OCI-LY7 (cell line): ENCODE data around the gene ATL2. TPM values are rescaled to one million over a fixed set of nuclear protein-coding genes. Genes with fewer than 3 reads are reported as not detected.

Experiments
- BruUV-seq: library from RNA; stranded (reverse); fragments of 400-500 nt; replicated peaks from 2 replicates; lab custom pipeline; 2021; lab: Mats Ljungman, UMichigan
- CTCF ChIA-PET: fragments of 300-600 bp; sonication (Branson Sonifier 250); formaldehyde crosslinking; loops from one replicate; lab custom pipeline; 2022; ENCODE audit warnings: antibody characterized with exemption; ENCODE audit not compliant: unreplicated experiment; lab: Charles Lee
- POLR2A ChIA-PET: fragments of 300-600 bp; sonication (Branson Sonifier 250); formaldehyde crosslinking; loops from one replicate; lab custom pipeline; 2022; ENCODE audit warnings: antibody characterized with exemption; lab: Charles Lee
- DNase-seq: peaks from one replicate; pipeline ENCODE4 v3.0.0-alpha.2; 2015; ENCODE audit warnings: low spot score
- H2AFZ ChIP-seq: fragments of 200-600 bp; sonication (generic), shearing (Covaris generic); 2 replicates; pipeline ENCODE4 v1.6.1; 2014; ENCODE audit warnings: mild to moderate bottlenecking, antibody characterized with exemption, low read length, moderate library complexity
- H3K27ac ChIP-seq: fragments of 200-600 bp; sonication (generic); 2 replicates; pipeline ENCODE4 v1.5.1; 2014; ENCODE audit warnings: mixed run types, low read depth, mild to moderate bottlenecking, moderate library complexity, low read length, inconsistent platforms; ENCODE audit not compliant: poor library complexity, severe bottlenecking
- H3K36me3 ChIP-seq: fragments of 200-600 bp; sonication (generic); 2 replicates; pipeline ENCODE4 v1.6.1; 2014; ENCODE audit warnings: mild to moderate bottlenecking, antibody characterized with exemption, low read length, moderate library complexity, mixed read lengths; ENCODE audit not compliant: insufficient read depth
- H3K4me1 ChIP-seq: fragments of 200-600 bp; sonication (generic); 2 replicates; pipeline ENCODE4 v1.5.1; 2014; ENCODE audit warnings: mild to moderate bottlenecking, low read length; ENCODE audit not compliant: insufficient read depth, poor library complexity, severe bottlenecking
- H3K4me2 ChIP-seq: fragments of 200-600 bp; sonication (generic); 2 replicates; pipeline ENCODE4 v1.6.1; 2014; ENCODE audit warnings: mild to moderate bottlenecking, low read length
- H3K4me3 ChIP-seq: fragments of 200-600 bp; sonication (generic); 2 replicates; pipeline ENCODE4 v1.5.1; 2014; ENCODE audit warnings: mild to moderate bottlenecking, low read depth, low read length; ENCODE audit not compliant: poor library complexity, severe bottlenecking
- H3K79me2 ChIP-seq: fragments of 200-600 bp; sonication (generic); 2 replicates; pipeline ENCODE4 v1.6.1; 2016; ENCODE audit warnings: low read depth, mild to moderate bottlenecking, low read length, moderate library complexity, mixed read lengths; ENCODE audit not compliant: insufficient read depth
- H3K9me2 ChIP-seq: fragments of 200-600 bp; sonication (generic); 2 replicates; pipeline ENCODE4 v1.6.1; 2016; ENCODE audit warnings: mild to moderate bottlenecking, low read length, mixed read lengths; ENCODE audit not compliant: insufficient read depth
- H3K9me3 ChIP-seq: fragments of 200-600 bp; sonication (generic); 2 replicates; pipeline ENCODE4 v1.6.1; 2014; ENCODE audit warnings: mild to moderate bottlenecking, mixed run types, low read length, mixed read lengths
- H4K20me1 ChIP-seq: fragments of 200-600 bp; sonication (generic); 2 replicates; pipeline ENCODE4 v1.6.1; 2014; ENCODE audit warnings: mild to moderate bottlenecking, antibody characterized with exemption, low read length, moderate library complexity, mixed read lengths; ENCODE audit not compliant: insufficient read depth
- EZH2phosphoT487 ChIP-seq: fragments of 200-600 bp; sonication (generic); IDR thresholded peaks from 2 replicates; pipeline ENCODE4 v1.6.1; 2018; ENCODE audit warnings: low read depth, borderline replicate concordance, mild to moderate bottlenecking, mixed run types, antibody characterized with exemption, low read length, moderate library complexity, mixed read lengths
- intact Hi-C: fragments of 100-400 bp; cut with micrococcal nuclease; formaldehyde crosslinking; loops from one replicate; pipeline ENCODE4 v1.10.0; 2022; ENCODE audit not compliant: unreplicated experiment
- total RNA-seq, 2 experiments: library from RNA; depleted of rRNA in 1 of 2; stranded (reverse); fragments of >200 nt in 1 of 2; shearing (Covaris generic) in 1 of 2; gene quantifications; 2 replicates each; pipeline ENCODE4 v1.2.3, GENCODE V29; 2014 to 2022
- TF ChIP-seq, protein P1 (sequence below): fragments of 200-600 bp; sonication (generic); conservative IDR thresholded peaks from 2 replicates; pipeline ENCODE4 v1.5.1; 2014; ENCODE audit warnings: mild to moderate bottlenecking, antibody characterized with exemption, low read length, moderate library complexity, mixed read lengths

Gene ATL2
- total RNA-seq, 2 experiments from 2014 or later, result 135 to 142 TPM

GRCh38 chr2:38407111-38407682, 30.1 kb upstream of the ATL2 start:
- Histone ChIP-seq H3K79me2 (no peaks in the 10 kb centered on the region), H3K4me2 (peak overlapping the region; percentile 99), H2AFZ (peak overlapping the region; percentile 93), H3K9me3 (peaks cover 18% of the 10 kb centered on the region; the same call in 1 of the 2 replicates), H4K20me1 (no peaks in the 10 kb centered on the region), H3K4me3 (no peak overlapping the region), H3K9me2 (no peaks in the 10 kb centered on the region), H3K4me1 (peaks cover 49% of the 10 kb centered on the region), H3K27ac (peak overlapping the region; percentile 100), H3K36me3 (peaks cover 10% of the 10 kb centered on the region)
- TF ChIP-seq, protein P1, sequence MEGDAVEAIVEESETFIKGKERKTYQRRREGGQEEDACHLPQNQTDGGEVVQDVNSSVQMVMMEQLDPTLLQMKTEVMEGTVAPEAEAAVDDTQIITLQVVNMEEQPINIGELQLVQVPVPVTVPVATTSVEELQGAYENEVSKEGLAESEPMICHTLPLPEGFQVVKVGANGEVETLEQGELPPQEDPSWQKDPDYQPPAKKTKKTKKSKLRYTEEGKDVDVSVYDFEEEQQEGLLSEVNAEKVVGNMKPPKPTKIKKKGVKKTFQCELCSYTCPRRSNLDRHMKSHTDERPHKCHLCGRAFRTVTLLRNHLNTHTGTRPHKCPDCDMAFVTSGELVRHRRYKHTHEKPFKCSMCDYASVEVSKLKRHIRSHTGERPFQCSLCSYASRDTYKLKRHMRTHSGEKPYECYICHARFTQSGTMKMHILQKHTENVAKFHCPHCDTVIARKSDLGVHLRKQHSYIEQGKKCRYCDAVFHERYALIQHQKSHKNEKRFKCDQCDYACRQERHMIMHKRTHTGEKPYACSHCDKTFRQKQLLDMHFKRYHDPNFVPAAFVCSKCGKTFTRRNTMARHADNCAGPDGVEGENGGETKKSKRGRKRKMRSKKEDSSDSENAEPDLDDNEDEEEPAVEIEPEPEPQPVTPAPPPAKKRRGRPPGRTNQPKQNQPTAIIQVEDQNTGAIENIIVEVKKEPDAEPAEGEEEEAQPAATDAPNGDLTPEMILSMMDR, result no peak
- no peak for TF ChIP-seq EZH2phosphoT487
- peak; percentile 42 for DNase-seq
- no TSS peak for BruUV-seq
- intact Hi-C loops, result loop anchor here (5.0 kb wide), 2 partner anchors 115 to 200 kb away; no protein-coding TSS in a partner anchor
- POLR2A ChIA-PET, result interaction anchor here (0.6 to 2.9 kb wide), 8 partner anchors 9 to 29 kb away, joined by 3 to 13 read pairs (median 6); partner anchors contain the start of gene ATL2
- CTCF ChIA-PET, result interaction anchor here (1.0 to 2.1 kb wide), 3 partner anchors 30 to 101 kb away, joined by 3 to 10 read pairs (median 9); partner anchors contain the start of gene ATL2

DNA sequence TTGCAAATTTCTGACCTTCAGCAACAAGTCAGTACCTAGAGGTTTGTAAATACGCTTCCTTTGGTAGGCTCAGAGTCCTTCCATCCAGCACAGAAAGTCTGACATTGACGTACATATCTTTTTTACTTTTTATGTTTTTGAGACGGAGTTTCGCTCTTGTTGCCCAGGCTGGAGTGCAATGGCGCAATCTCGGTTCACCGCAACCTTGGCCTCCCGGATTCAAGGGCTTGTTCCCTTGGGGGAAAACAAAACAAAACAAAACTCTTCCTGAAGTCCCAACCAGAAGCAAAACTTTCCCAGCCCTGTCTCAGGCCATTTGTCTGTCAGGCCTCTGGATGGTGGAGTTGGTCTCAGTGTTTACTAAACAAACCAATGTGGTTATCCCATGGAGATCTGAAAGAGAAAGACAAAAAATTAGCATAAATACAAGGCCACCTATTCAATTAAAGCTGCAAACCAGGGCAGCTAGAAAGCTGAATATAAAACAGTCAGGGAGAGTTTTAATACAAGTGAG, 29.6 kb upstream of the ATL2 start:
- intact Hi-C loops, result loop anchor here (5.0 kb wide), 2 partner anchors 116 to 201 kb away; no protein-coding TSS in a partner anchor
- ChIA-PET POLR2A (interaction anchor here (0.6 to 2.9 kb wide), 9 partner anchors 9 to 101 kb away, joined by 3 to 13 read pairs (median 6); partner anchors contain the start of gene ATL2), CTCF (interaction anchor here (1.0 to 2.1 kb wide), 3 partner anchors 30 to 101 kb away, joined by 3 to 10 read pairs (median 9); partner anchors contain the start of gene ATL2)
- no TSS peak for BruUV-seq
- Histone ChIP-seq H3K9me2 (no peaks in the 10 kb centered on the region), H3K4me1 (peaks cover 49% of the 10 kb centered on the region), H4K20me1 (no peaks in the 10 kb centered on the region), H3K4me3 (no peak overlapping the region), H3K27ac (peak overlapping the region; percentile 100), H3K4me2 (peak overlapping the region; percentile 99), H2AFZ (peak overlapping the region; percentile 93), H3K36me3 (peaks cover 5% of the 10 kb centered on the region), H3K79me2 (no peaks in the 10 kb centered on the region), H3K9me3 (peaks cover 12% of the 10 kb centered on the region; the same call in 1 of the 2 replicates)
- DNase-seq, result peak; percentile 20
- TF ChIP-seq, protein P1, result no peak
